GM23338 (cell line): ENCODE data around the gene DNAH11. TPM values are rescaled to one million over a fixed set of nuclear protein-coding genes. Genes with fewer than 3 reads are reported as not detected.

Experiments used
- ATAC-seq: fragments of 200-7000 bp; cut with Tn5 transposase; 3 replicates; pipeline ENCODE4 v1.9.1; 2020
- DNase-seq: peaks from one replicate; pipeline ENCODE4 v3.0.0-alpha.2; 2015; ENCODE audit warnings: low spot score
- H2AFZ ChIP-seq: fragments of 200-600 bp; sonication (generic); 2 replicates; pipeline ENCODE4 v1.8.0; 2016; ENCODE audit warnings: antibody characterized with exemption, mild to moderate bottlenecking, moderate library complexity
- H3F3A ChIP-seq: fragments of 200-600 bp; sonication (generic); replicated peaks from 2 replicates; pipeline ENCODE4 v1.8.0; 2017; ENCODE audit warnings: antibody characterized with exemption, mixed run types, low read depth
- H3K27ac ChIP-seq: fragments of 200-600 bp; sonication (generic); 2 replicates; pipeline ENCODE4 v1.6.1; 2016; ENCODE audit warnings: low read depth
- H3K27me3 ChIP-seq: fragments of 200-600 bp; sonication (generic); 2 replicates; pipeline ENCODE4 v1.8.0; 2016; ENCODE audit warnings: mild to moderate bottlenecking, mixed run types, moderate library complexity; ENCODE audit not compliant: insufficient read depth
- H3K36me3 ChIP-seq: fragments of 200-600 bp; sonication (generic); 2 replicates; pipeline ENCODE4 v1.8.0; 2016; ENCODE audit warnings: mild to moderate bottlenecking; ENCODE audit not compliant: insufficient read depth
- H3K4me1 ChIP-seq: fragments of 200-600 bp; sonication (generic); 2 replicates; pipeline ENCODE4 v1.8.0; 2016; ENCODE audit warnings: mild to moderate bottlenecking, moderate library complexity; ENCODE audit not compliant: insufficient read depth
- H3K4me2 ChIP-seq: fragments of 200-600 bp; sonication (generic); 2 replicates; pipeline ENCODE4 v1.7.1; 2017; ENCODE audit warnings: mixed run types
- H3K4me3 ChIP-seq: fragments of 200-600 bp; sonication (generic); 2 replicates; pipeline ENCODE4 v1.6.1; 2016; ENCODE audit warnings: mixed run types
- H3K79me2 ChIP-seq: fragments of 200-600 bp; sonication (generic); replicated peaks from 2 replicates; pipeline ENCODE4 v1.8.0; 2017; ENCODE audit warnings: mild to moderate bottlenecking; ENCODE audit not compliant: insufficient read depth
- H3K9me2 ChIP-seq: fragments of 200-600 bp; sonication (generic); 2 replicates; pipeline ENCODE4 v1.8.0; 2017; ENCODE audit not compliant: insufficient read depth
- H4K20me1 ChIP-seq: fragments of 200-600 bp; sonication (generic); replicated peaks from 2 replicates; pipeline ENCODE4 v1.8.0; 2017; ENCODE audit warnings: mild to moderate bottlenecking; ENCODE audit not compliant: insufficient read depth
- H3K27ac Mint-ChIP-seq: 2 replicates; pipeline ENCODE4 v1.8.0; 2020; ENCODE audit warnings: inconsistent platforms, mild to moderate bottlenecking, moderate library complexity, mixed read lengths
- H3K27me3 Mint-ChIP-seq: 3 replicates; pipeline ENCODE4 v1.8.0; 2022; ENCODE audit warnings: low read depth, mild to moderate bottlenecking, moderate library complexity, mixed read lengths, inconsistent platforms; ENCODE audit not compliant: insufficient read depth, poor library complexity
- H3K36me3 Mint-ChIP-seq: 3 replicates; pipeline ENCODE4 v1.8.0; 2021; ENCODE audit warnings: low read depth, mild to moderate bottlenecking, inconsistent platforms, moderate library complexity, mixed read lengths
- H3K4me1 Mint-ChIP-seq: 3 replicates; pipeline ENCODE4 v1.8.0; 2020; ENCODE audit warnings: mild to moderate bottlenecking, inconsistent platforms, mixed read lengths
- H3K4me3 Mint-ChIP-seq: 3 replicates; pipeline ENCODE4 v1.8.0; 2021; ENCODE audit warnings: moderate library complexity, mild to moderate bottlenecking, inconsistent platforms, mixed read lengths
- H3K9me3 Mint-ChIP-seq: 3 replicates; pipeline ENCODE4 v1.8.0; 2020; ENCODE audit warnings: moderate library complexity, mild to moderate bottlenecking, inconsistent platforms, mixed read lengths
- CREB1 ChIP-seq: fragments of 250-450 bp; sonication (Bioruptor Pico); IDR thresholded peaks from 2 replicates; pipeline ENCODE4 v1.5.0; 2020; ENCODE audit warnings: low read depth, mild to moderate bottlenecking, moderate library complexity
- CTCF ChIP-seq, 2 experiments: fragments of 200-600 bp in 1 of 2; sonication (generic) in 1 of 2; conservative IDR thresholded peaks; 2 replicates each; pipeline versions ENCODE4 v1.5.1 to v1.6.1; 2016 to 2017; ENCODE audit warnings: antibody characterized with exemption in 2 of 2, low read depth in 2 of 2, mild to moderate bottlenecking in 2 of 2, moderate library complexity in 1 of 2
- ETS1 ChIP-seq: IDR thresholded peaks from 2 replicates; pipeline ENCODE4 v1.6.1; 2016; ENCODE audit warnings: antibody characterized with exemption
- EZH2phosphoT487 ChIP-seq: fragments of 200-600 bp; sonication (generic); IDR thresholded peaks from one replicate; pipeline ENCODE4 v1.8.1; 2018; ENCODE audit warnings: antibody characterized with exemption; ENCODE audit not compliant: unreplicated experiment
- JUNB ChIP-seq: IDR thresholded peaks from one replicate; pipeline ENCODE4 v1.6.1; 2016; ENCODE audit warnings: antibody characterized with exemption; ENCODE audit not compliant: unreplicated experiment
- NANOG ChIP-seq: IDR thresholded peaks from 2 replicates; pipeline ENCODE4 v1.6.1; 2016; ENCODE audit warnings: antibody characterized with exemption, borderline replicate concordance
- REST ChIP-seq: IDR thresholded peaks from one replicate; pipeline ENCODE4 v1.6.1; 2018; ENCODE audit warnings: antibody characterized with exemption; ENCODE audit not compliant: unreplicated experiment
- ZNF114 ChIP-seq: fragments of 250-450 bp; sonication (Bioruptor Pico); IDR thresholded peaks from 2 replicates; pipeline ENCODE4 v1.5.0; 2020; ENCODE audit warnings: mild to moderate bottlenecking, moderate library complexity
- ZNF331 ChIP-seq: fragments of 250-450 bp; sonication (Bioruptor Pico); IDR thresholded peaks from 2 replicates; pipeline ENCODE4 v1.5.0; 2020; ENCODE audit warnings: low read depth, mild to moderate bottlenecking, moderate library complexity
- polyA plus RNA-seq: library from polyadenylated mRNA; unstranded; fragments of >200 nt; fragmentation: Nextera tagmentation; extraction: Ambion mirVana; gene quantifications from 2 replicates; pipeline ENCODE4 v1.2.1, GENCODE V29; 2016
- total RNA-seq: library from RNA; depleted of rRNA; stranded (reverse); fragments of >200 nt; shearing (Covaris generic); gene quantifications from 2 replicates; pipeline ENCODE4 v1.2.3, GENCODE V29; 2014

DNAH11 gene
- total and polyA plus RNA-seq, 2 experiments from 2014 or later = 9.3 TPM

GRCh38 chr7:21585070-21585724, 42.4 kb downstream of the DNAH11 start (continued):
- no peak for TF ChIP-seq CTCF (conservative IDR thresholded peaks at IDR 0.05; ENCODE audit: low read depth in 2 of 2)
- no peak for TF ChIP-seq JUNB
- no peak for TF ChIP-seq NANOG
- TF ChIP-seq EZH2phosphoT487 = no peak
- no peak for TF ChIP-seq ETS1
- no peak for TF ChIP-seq CREB1 (CRISPR knock-in tag)
- TF ChIP-seq REST = no peak
- no peak for TF ChIP-seq ZNF331 (CRISPR knock-in tag)
- TF ChIP-seq ZNF114 = no peak

- H2AFZ ChIP-seq = 0 out of 2 replicates have a peak overlapping the region, but pooled peaks have one; percentile 2
- no peak overlapping the region; the same call in 1 of the 2 replicates for H3K27ac Mint-ChIP-seq
- no peaks in the 10 kb centered on the region for H3K4me1 Mint-ChIP-seq
Observed at GRCh38 chr7:21587139-21587784, 44.4 kb downstream of the DNAH11 start.

More at GRCh38 chr7:21587139-21587784, 44.4 kb downstream of the DNAH11 start:
- ATAC-seq (no peak), DNase-seq (peak; percentile 16)
- no peaks in the 10 kb centered on the region for H3F3A ChIP-seq
- no peaks in the 10 kb centered on the region for H3K9me2 ChIP-seq
- H3K4me3 Mint-ChIP-seq = no peak overlapping the region
- H3K36me3 Mint-ChIP-seq = peaks cover 22% of the 10 kb centered on the region
- peaks cover 22% of the 10 kb centered on the region for H3K9me3 Mint-ChIP-seq
- H3K4me3 ChIP-seq = no peak overlapping the region
- H3K79me2 ChIP-seq = no peaks in the 10 kb centered on the region
- H3K4me1 ChIP-seq = no peaks in the 10 kb centered on the region
- H3K27me3 Mint-ChIP-seq = no peaks in the 10 kb centered on the region
- H3K4me2 ChIP-seq = no peak overlapping the region
- no peaks in the 10 kb centered on the region; the same call in 1 of the 2 replicates for H3K36me3 ChIP-seq
- no peaks in the 10 kb centered on the region for H4K20me1 ChIP-seq
- no peak for TF ChIP-seq CREB1 (CRISPR knock-in tag)
- no peak for TF ChIP-seq ZNF331 (CRISPR knock-in tag)
- TF ChIP-seq CTCF (conservative IDR thresholded peaks at IDR 0.05; ENCODE audit: low read depth in 2 of 2) = peak in 1 of 2 experiments; percentile 25; a peak in 2 of 4 replicates
- TF ChIP-seq ZNF114 = no peak
- no peaks in the 10 kb centered on the region for H3K27me3 ChIP-seq
- H3K27ac ChIP-seq = no peak overlapping the region
